Measurements from ENCODE around the gene CYP2S1.
"Not testable (repeated sequence)": the region's sequence is repeated elsewhere in the genome, so short reads cannot be mapped to it uniquely, and the experiment has no call there.

CYP2S1 gene

DNA sequence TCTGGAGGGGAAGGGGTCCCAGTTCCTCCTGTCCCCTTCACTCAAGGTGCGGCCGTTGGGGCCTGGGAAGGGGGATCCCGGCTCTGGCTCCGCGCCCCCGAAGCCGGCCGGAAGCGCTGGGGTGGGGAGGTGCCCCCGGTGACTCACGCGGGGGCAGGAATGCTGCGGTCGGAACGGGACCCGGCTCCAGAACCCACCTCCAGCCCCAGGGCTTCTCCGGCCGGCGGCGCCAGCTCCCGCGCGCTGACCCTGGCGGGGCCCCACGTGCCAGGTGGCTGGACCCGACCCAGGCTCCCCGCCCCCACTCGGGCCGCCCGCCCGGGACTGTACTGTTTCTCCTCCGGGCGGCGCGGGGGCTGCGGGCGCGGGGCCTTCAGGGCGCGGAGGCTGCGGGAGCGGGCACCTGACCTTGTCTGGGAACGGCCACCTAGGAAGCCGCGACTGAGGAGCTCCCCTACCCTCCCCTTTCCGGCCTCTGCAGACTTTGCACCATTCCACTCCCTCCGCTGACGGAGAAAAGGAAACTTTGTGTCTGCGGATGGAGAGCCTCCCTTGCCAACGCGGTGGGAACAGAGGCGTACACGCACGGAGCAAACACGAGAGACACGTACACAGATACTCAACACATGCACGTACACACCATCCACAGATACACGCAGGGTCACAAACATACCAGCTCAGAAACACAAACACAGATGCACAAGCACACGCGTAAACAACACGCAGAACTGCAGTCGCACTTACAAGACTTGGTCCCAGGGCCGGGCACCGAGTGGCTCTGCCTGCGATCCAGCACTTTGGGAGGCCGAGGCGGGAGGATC, 33.2 kb downstream of the CYP2S1 start:
- DNase-seq (peak; percentile 67), ATAC-seq (peak; percentile 53)

GRCh38 chr19:41226874-41227390, 33.9 kb downstream of the CYP2S1 start:
- DNase-seq = peak; percentile 37
- ATAC-seq = peak; percentile 47

DNA sequence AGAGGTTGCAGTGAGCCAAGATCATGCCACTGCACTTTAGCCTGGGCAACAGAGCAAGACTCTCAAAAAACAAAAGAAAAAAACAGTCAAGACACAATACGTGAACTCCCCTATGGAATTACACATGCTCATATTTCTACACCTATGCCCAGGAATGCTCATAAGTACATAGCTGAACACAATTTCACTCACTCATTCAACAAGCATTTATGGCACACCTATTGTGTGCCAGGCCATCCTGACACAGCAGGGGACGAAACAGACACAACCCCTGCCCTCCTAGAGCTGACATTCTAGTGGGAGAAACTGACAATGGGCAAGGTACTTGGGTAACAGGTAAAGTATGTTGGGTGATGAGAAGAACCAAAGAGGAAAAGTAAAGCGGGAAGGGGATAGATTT, 35.5 kb downstream of the CYP2S1 start:
- ATAC-seq = no peak
- no peak for DNase-seq

DNA sequence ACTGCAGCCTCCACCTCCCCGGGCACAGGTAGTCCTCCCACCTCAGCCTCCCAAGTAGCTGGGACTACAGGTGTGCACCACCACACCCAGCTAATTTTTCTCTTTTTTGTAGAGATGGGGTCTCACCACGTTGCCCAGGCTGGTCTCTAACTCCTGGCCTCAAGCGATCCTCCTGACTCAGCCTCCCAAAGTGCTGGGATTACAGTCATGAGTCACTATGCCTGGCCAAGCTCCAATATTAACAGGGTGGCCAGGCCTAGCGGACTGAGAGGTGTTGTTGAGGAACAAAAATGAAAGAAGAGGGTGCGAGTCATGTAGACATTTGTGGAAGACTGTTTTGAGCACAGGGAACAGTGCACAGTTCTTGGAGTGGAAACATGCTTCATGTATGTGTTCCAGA, 36.3 kb downstream of the CYP2S1 start:
- DNase-seq, ATAC-seq: not testable (repeated sequence)

DNA sequence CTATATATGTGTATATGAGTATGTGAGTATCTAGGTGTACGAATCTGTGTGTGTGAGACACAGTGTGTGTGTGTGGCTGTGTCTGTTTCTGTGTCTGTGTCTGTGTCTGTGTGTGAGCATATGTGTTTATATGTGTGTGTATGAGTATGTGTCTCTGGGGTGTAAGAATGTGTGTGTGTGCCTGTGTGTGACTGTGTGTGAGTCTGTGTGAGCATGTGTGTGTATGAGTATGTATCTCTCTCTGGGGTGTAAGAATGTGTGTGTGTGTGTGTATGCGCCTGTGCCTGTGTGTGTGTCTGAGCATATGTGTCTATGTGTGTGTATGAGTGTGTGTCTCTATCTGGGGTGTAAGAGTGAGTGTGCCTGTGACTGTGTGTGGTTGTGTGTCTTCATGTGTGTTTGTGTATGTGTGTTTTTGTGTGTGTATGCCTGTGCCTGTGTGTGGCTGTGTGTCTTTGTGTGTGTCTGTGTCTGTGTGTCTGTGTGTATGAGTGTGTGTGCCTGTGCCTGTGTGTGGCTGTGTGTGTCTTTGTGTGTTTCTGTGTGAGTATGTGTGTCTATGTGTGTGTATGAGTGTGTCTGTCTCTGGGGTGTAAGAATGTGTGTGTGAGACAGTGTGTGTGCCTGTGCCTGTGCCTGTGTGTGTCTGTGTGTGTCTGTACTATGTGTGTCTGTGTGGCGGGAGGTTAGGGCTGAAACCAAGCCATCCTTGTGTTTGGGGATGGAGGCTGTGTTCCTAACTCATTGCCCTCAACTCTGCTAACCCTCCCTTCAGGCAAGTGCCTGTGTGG, 37.2 kb downstream of the CYP2S1 start:
- no peak for DNase-seq
- ATAC-seq = no peak

- ATAC-seq (no peak), DNase-seq (no peak)
Measured at GRCh38 chr19:41232686-41233085, 39.7 kb downstream of the CYP2S1 start.

DNA sequence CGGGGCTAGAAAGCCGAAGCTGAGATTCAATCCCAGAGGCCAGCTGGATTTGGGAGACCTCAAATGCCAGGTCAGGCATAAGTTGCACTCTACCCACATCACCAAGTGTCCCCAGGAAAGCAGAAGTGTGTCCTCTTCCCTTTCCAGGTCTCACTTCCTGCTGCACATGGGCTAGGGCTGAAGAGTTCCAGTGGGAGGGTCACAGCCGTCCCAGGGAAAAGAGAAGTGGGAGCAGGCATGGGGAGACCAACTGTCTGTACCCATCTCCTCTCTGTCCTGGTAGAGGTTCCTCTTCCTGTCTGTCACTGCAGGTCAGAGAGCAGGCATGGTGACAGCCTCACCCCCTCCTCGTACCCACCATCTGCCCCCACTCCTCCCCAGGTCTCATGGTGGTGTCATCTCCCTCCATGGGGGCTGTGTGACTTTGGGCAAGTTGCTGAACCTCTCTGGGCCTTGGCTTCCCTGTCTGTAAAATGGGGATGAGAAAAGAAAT, 40.8 kb downstream of the CYP2S1 start:
- no peak for ATAC-seq
- DNase-seq = no peak

GRCh38 chr19:41234512-41235168, 41.6 kb downstream of the CYP2S1 start:
- DNase-seq (no peak), ATAC-seq (no peak)

GRCh38 chr19:41235480-41235879, 42.5 kb downstream of the CYP2S1 start:
- ATAC-seq = no peak
- no peak for DNase-seq

GRCh38 chr19:41238244-41238643, 45.2 kb downstream of the CYP2S1 start:
- no peak for ATAC-seq
- DNase-seq = no peak

- ATAC-seq (no peak), DNase-seq (no peak)
Measured at GRCh38 chr19:41239363-41239762, 46.3 kb downstream of the CYP2S1 start.

DNA sequence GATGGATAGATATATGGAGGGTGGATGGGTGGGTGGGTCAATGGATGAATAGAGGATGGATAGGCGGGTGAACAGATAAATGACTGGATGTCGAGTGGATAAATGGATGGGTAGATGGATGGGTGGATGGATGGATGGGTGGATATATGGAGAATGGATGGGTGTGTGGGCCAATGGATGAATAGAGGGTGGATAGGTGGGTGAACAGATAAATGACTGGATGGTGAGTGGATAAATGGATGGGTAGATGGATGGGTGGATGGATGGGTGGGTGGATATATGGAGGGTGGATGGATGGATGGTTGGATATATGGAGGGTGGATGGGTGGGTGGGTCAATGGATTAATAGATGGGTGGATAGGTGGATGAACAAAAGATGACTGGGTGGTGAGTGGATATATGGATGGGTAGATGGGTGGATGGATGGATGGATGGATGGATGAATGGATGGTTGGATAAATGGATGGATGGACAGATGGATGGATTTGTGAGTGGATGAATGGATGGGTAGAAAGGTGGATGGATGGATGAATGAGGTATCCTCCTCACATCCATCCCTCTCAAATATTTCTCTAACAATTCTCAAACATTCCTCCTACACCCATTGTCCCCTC, 47.0 kb downstream of the CYP2S1 start:
- no peak for ATAC-seq
- no peak for DNase-seq

GRCh38 chr19:41241859-41242258, 48.8 kb downstream of the CYP2S1 start:
- ATAC-seq = no peak

DNA sequence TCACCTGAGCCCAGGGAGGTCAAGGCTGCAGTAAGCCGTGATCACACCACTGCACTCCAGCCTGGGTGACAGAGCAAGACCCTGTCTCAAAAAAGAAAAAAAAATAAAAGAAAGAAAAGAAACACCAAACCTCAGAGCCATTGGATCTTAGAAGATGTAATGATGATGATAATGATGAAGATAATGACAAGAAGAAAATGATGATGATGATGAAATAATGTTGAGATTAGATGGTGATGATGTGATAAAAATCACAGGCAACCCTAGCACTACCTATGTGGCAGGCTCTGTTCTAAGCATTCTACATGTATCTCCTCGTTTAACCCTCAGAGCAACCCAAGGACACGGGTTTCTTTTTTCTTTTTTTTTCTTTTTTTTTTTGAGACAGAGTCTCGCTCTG, 51.1 kb downstream of the CYP2S1 start:
- DNase-seq = no peak
- no peak for ATAC-seq

More at GRCh38 chr19:41241859-41242258, 48.8 kb downstream of the CYP2S1 start:
- no peak for DNase-seq

DNA sequence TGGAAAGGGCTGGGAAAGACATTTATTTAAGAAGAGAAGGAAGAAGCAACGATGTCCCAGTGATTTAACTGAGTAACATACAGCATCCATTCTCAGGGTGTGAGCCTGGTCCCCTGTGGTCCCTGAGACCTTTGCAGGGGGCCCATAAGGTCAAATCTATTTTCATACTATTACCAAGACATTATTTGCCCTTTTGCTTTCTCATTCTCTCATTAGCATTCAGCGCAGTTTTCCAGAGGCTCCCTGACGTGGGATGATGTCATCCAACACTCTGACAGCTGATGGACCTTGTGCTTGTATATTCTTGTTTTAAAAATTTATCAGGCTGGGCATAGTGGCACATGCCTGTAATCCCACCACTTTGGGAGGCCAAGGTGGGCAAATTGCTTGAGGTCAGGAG, 52.8 kb downstream of the CYP2S1 start:
- no peak for DNase-seq
- peak; percentile 53 for ATAC-seq

GRCh38 chr19:41248895-41249294, 55.9 kb downstream of the CYP2S1 start:
- no peak for DNase-seq
- peak; percentile 38 for ATAC-seq

DNA sequence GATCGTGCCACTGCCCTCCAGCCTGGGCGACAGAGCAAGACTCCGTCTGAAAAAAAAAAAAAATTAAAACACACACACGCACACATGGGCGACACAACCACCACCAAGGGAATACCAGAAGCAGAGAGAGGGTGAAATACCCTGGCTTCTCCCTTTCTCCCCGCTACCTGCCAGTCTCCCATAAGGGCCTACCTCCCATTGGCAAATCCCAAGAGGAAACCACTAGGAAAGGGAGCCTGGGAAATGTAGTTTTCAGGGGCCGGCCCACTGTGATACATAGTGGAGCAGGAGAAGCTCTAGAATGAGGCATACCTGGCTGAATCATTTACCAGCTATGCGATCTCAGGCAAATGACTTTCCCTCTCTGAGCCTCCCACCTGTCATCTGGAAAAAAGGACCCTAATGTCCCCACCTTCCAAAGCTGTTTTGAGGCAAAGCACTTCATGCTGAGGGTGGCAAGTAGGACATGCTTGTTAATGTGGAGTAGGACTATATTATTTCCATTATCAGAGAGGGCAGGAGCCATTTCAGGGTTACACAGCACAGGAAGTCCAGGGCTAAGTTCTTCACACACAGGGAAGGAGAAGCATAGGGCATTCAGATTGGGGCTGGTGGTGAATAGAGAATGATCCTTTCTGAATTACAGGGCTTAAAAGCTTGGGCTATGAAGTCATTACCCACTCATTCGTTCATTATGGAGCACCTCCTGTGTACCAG, 56.8 kb downstream of the CYP2S1 start:
- ATAC-seq (no peak), DNase-seq (no peak)

- no peak for ATAC-seq
- no peak for DNase-seq
Measured at GRCh38 chr19:41253660-41254059, 60.6 kb downstream of the CYP2S1 start.

DNA sequence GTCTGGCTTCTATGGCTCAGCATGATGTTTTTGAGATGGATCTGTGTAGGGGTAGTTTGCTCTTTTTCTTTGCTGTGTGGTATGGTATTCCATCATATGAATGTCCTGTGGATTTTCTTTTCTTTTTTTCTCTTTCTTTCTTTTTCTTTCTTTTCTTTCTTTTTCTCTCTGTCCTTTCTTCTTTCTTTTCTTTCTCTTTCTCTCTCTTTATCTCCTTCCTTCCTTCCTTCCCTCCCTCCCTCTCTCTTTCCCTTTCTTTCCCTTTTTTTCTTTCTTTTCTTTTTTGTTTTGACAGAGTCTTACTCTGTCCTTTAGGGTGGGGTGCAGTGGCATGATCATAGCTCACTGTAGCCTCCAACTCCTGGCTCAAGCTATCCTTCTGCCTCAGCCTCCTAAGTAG, 62.2 kb downstream of the CYP2S1 start:
- no peak for ATAC-seq
- no peak for DNase-seq

Measured in stimulated activated naive CD8-positive, alpha-beta T cell treated with anti-CD3 and anti-CD28 coated beads, Interleukin-15, Interleukin-2, amounts not matched to agents 100 U/mL and 50 U/mL, for 24 hours (primary cell).